Measurements from ENCODE around the gene NLGN1. TPM values are rescaled to one million over a fixed set of nuclear protein-coding genes. Genes with fewer than 3 reads are reported as not detected.

Gene NLGN1
- total RNA-seq, 2 donors from 2014 or later = 0.36 to 11.7 TPM

- H3K27me3 ChIP-seq (replicated peaks; ENCODE audit: insufficient read depth) = no peaks in the 10 kb centered on the region
- no peaks in the 10 kb centered on the region for H3K4me1 ChIP-seq (replicated peaks)
- no peaks in the 10 kb centered on the region for H3K9me3 ChIP-seq
- no peak overlapping the region for H3K4me3 ChIP-seq
- DNase-seq (ENCODE audit: low spot score) = no peak
- intact Hi-C loops (cut with DNase I) = no loop called here
- H3K36me3 ChIP-seq = no peaks in the 10 kb centered on the region
- 36% methylated on average over 5 of the region's 5 CpGs for WGBS
- no peak for TF ChIP-seq POLR2A (IDR thresholded peaks at IDR 0.05)
- no peak overlapping the region for H3K27ac ChIP-seq
Measured at GRCh38 chr3:174215456-174215855, 817.9 kb downstream of the NLGN1 start.

- no peak for DNase-seq (ENCODE audit: low spot score)
- no peak for TF ChIP-seq POLR2A (IDR thresholded peaks at IDR 0.05)
- TF ChIP-seq CTCF (IDR thresholded peaks at IDR 0.05) = no peak
- no peak for TF ChIP-seq POLR2AphosphoS5 (IDR thresholded peaks at IDR 0.05)
- no peaks in the 10 kb centered on the region for H3K27me3 ChIP-seq (replicated peaks; ENCODE audit: insufficient read depth)
- H3K4me1 ChIP-seq (replicated peaks) = no peaks in the 10 kb centered on the region
- intact Hi-C loops (cut with DNase I) = no loop called here
- no peak overlapping the region for H3K4me3 ChIP-seq
- no peaks in the 10 kb centered on the region for H3K9me3 ChIP-seq
- WGBS = 94% methylated on average over 2 of the region's 2 CpGs
- no peak overlapping the region for H3K27ac ChIP-seq
- no peaks in the 10 kb centered on the region for H3K36me3 ChIP-seq
Measured at GRCh38 chr3:174216019-174216418, 818.5 kb downstream of the NLGN1 start.

GRCh38 chr3:174216946-174217718 is 819.6 kb downstream of the NLGN1 start:
- H3K4me3 ChIP-seq = no peak overlapping the region
- H3K4me1 ChIP-seq (replicated peaks) = no peaks in the 10 kb centered on the region
- DNase-seq (ENCODE audit: low spot score) = no peak
- intact Hi-C loops (cut with DNase I) = no loop called here
- H3K9me3 ChIP-seq = no peaks in the 10 kb centered on the region
- 67% methylated on average over 3 of the region's 3 CpGs for WGBS
- H3K36me3 ChIP-seq = no peaks in the 10 kb centered on the region
- TF ChIP-seq CTCF (IDR thresholded peaks at IDR 0.05) (no peak), POLR2A (IDR thresholded peaks at IDR 0.05) (no peak), POLR2AphosphoS5 (IDR thresholded peaks at IDR 0.05) (no peak)
- no peaks in the 10 kb centered on the region for H3K27me3 ChIP-seq (replicated peaks; ENCODE audit: insufficient read depth)
- H3K27ac ChIP-seq = no peak overlapping the region

DNA sequence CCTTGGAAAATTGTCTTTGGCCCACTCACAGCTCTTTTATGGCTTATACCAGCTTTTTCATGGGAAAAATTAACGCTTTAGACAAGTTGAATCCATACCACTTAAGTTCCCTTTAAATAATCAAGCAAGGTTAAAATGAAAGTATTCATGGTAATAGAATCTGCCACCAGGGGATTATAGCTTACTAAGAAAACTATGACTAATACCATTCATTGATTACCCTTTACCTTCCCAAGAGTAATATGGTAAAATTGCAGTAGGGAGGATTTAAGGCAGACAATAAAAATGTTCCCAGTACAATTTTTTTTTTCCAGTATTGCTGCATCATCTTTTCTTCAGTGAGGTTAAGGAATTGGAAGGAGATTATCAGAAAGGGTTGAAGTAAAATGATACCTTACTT is 820.5 kb downstream of the NLGN1 start:
- no peak for TF ChIP-seq POLR2A (IDR thresholded peaks at IDR 0.05)
- TF ChIP-seq CTCF (IDR thresholded peaks at IDR 0.05) = no peak
- TF ChIP-seq POLR2AphosphoS5 (IDR thresholded peaks at IDR 0.05) = no peak
- WGBS = 88% methylated on average over 1 of the region's 1 CpG
- Histone ChIP-seq H3K4me1 (replicated peaks) (no peaks in the 10 kb centered on the region), H3K36me3 (no peaks in the 10 kb centered on the region), H3K4me3 (no peak overlapping the region), H3K27ac (no peak overlapping the region), H3K27me3 (replicated peaks; ENCODE audit: insufficient read depth) (no peaks in the 10 kb centered on the region), H3K9me3 (no peaks in the 10 kb centered on the region)
- no peak for DNase-seq (ENCODE audit: low spot score)
- intact Hi-C loops (cut with DNase I) = no loop called here

DNA sequence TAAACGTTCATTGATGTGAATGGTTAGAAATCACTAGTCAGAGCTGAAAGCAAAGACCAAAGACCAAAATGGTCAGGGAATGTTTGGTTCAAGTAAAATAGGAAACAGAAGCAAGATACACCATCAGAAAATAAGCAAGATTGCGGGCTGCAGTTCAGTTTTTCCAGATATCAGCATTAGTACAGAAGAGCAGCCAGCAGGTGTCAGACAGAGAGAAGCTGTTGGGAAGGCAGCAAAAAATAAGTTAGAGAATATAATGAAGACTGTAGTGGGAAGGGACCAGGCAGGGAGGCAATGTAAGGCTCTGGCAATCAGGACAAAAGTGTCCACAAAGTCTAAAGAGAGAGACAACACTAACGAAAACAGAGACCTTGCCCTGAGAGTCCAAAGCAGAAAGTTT is 822.2 kb downstream of the NLGN1 start:
- no peak overlapping the region for H3K4me3 ChIP-seq
- intact Hi-C loops (cut with DNase I) = no loop called here
- no peaks in the 10 kb centered on the region for H3K4me1 ChIP-seq (replicated peaks)
- H3K9me3 ChIP-seq = no peaks in the 10 kb centered on the region
- 74% methylated on average over 3 of the region's 3 CpGs for WGBS
- H3K36me3 ChIP-seq = no peaks in the 10 kb centered on the region
- H3K27me3 ChIP-seq (replicated peaks; ENCODE audit: insufficient read depth) = no peaks in the 10 kb centered on the region
- TF ChIP-seq POLR2A (IDR thresholded peaks at IDR 0.05) (no peak), POLR2AphosphoS5 (IDR thresholded peaks at IDR 0.05) (no peak), CTCF (IDR thresholded peaks at IDR 0.05) (no peak)
- DNase-seq (ENCODE audit: low spot score) = no peak
- H3K27ac ChIP-seq = no peak overlapping the region
